ENCODE data around the gene C3orf18.

Gene C3orf18

GRCh38 chr3:50600141-50600753, 32.7 kb upstream of the C3orf18 start:
- H3K27me3 ChIP-seq (replicated peaks): no peaks in the 10 kb centered on the region
- H3K4me3 ChIP-seq (ENCODE audit: low read depth, low read length): no peak overlapping the region
- DNase-seq: no peak
- H3K27ac ChIP-seq: no peak overlapping the region
- in situ Hi-C loops (cut with HindIII; ENCODE audit: low pct_ligation_motif_present, low sequenced_read_pairs): no loop called here
- no peak for TF ChIP-seq CTCF (IDR thresholded peaks at IDR 0.05; ENCODE audit: low read depth, low read length, missing control alignments)
- H3K36me3 ChIP-seq (replicated peaks): no peaks in the 10 kb centered on the region

- H3K36me3 ChIP-seq (replicated peaks): no peaks in the 10 kb centered on the region
- no peaks in the 10 kb centered on the region for H3K27me3 ChIP-seq (replicated peaks)
- no peak overlapping the region for H3K27ac ChIP-seq
- in situ Hi-C loops (cut with HindIII; ENCODE audit: low pct_ligation_motif_present, low sequenced_read_pairs): no loop called here
- DNase-seq: no peak
- no peak overlapping the region for H3K4me3 ChIP-seq (ENCODE audit: low read depth, low read length)
- no peak for TF ChIP-seq CTCF (IDR thresholded peaks at IDR 0.05; ENCODE audit: low read depth, low read length, missing control alignments)
Observed at GRCh38 chr3:50599716-50600118, 32.2 kb upstream of the C3orf18 start.

DNA sequence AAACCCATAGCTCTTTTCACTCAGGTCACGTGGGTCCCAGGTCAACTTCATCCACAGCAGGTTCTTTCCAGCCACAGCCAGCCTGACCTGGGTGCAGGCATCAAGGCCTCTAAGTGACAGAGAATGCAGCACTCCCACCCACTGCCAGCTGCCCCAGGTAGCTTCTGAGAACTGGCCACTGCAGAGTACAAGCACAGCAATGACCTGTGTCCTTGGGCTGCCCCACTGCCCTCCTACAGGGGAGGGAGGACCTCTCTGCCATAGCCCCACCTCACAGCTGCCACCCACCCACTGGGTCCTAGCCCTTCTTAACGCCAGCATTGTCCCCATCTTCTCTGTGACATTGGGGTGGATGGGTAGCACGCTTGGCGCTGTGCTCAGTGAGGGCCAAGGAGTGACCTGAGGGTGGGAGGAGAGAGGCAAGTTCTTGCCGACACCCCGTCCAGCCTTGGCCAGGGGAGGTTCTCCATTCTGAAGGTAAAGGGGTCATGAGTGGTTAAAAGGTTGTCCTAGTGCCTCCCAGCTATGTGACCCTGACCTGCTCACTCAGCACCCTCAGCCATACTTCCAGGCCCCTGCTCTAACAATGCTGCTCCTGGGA, 31.7 kb upstream of the C3orf18 start:
- no peak for DNase-seq
- in situ Hi-C loops (cut with HindIII; ENCODE audit: low pct_ligation_motif_present, low sequenced_read_pairs): no loop called here
- H3K27ac ChIP-seq: no peak overlapping the region
- no peaks in the 10 kb centered on the region for H3K27me3 ChIP-seq (replicated peaks)
- no peak for TF ChIP-seq CTCF (IDR thresholded peaks at IDR 0.05; ENCODE audit: low read depth, low read length, missing control alignments)
- H3K36me3 ChIP-seq (replicated peaks): no peaks in the 10 kb centered on the region
- no peak overlapping the region for H3K4me3 ChIP-seq (ENCODE audit: low read depth, low read length)

DNA sequence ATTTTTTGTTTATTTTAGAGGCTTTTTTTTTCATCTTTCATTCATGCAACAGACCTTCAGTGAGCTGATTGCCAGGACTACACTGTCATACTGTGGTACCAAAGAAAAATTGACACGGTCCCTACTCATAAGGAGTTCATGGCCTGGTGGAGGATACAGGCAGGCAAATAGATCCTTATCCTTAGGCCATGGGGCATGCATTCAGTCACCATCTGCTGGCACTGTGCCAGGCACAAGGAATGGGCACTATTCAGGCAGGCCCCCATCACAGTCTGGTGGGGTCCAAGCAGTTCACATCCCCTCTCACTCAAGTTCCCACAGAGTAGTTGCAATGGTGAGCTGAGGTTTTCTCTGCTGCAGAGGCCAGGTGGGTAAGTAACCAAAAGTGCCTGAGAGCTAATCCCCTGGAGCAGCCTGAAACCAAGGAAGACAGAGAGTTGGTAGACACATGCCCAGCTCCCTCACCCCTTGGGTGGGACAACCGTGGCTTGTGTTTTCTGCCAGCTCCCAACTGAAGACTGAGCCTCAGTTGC, 26.8 kb upstream of the C3orf18 start:
- no peak for TF ChIP-seq CTCF (IDR thresholded peaks at IDR 0.05; ENCODE audit: low read depth, low read length, missing control alignments)
- in situ Hi-C loops (cut with HindIII; ENCODE audit: low pct_ligation_motif_present, low sequenced_read_pairs): no loop called here
- Histone ChIP-seq H3K27ac (no peak overlapping the region), H3K36me3 (replicated peaks) (no peaks in the 10 kb centered on the region), H3K4me3 (ENCODE audit: low read depth, low read length) (no peak overlapping the region), H3K27me3 (replicated peaks) (no peaks in the 10 kb centered on the region)
- no peak for DNase-seq

- DNase-seq: no peak
- no peak overlapping the region for H3K27ac ChIP-seq
- no peaks in the 10 kb centered on the region for H3K36me3 ChIP-seq (replicated peaks)
- H3K27me3 ChIP-seq (replicated peaks): no peaks in the 10 kb centered on the region
- no peak overlapping the region for H3K4me3 ChIP-seq (ENCODE audit: low read depth, low read length)
- in situ Hi-C loops (cut with HindIII; ENCODE audit: low pct_ligation_motif_present, low sequenced_read_pairs): no loop called here
- TF ChIP-seq CTCF (IDR thresholded peaks at IDR 0.05; ENCODE audit: low read depth, low read length, missing control alignments): no peak
Observed at GRCh38 chr3:50592568-50592967, 25.0 kb upstream of the C3orf18 start.

Measured in brain microvascular endothelial cell (primary cell).